Forelimb muscle (tissue), 1 donor: Measurements from ENCODE around the gene GALNTL6. TPM values are rescaled to one million over a fixed set of nuclear protein-coding genes. Genes with fewer than 3 reads are reported as not detected.

Experiments used
- DNase-seq: peaks from one replicate; pipeline ENCODE4 v3.0.0-alpha.2; 2013; ENCODE audit warnings: low read depth
- polyA plus RNA-seq: library from polyadenylated mRNA; unstranded; fragments of 120-200 nt; gene quantifications from one replicate; pipeline ENCODE4 v1.2.1, GENCODE V29; 2013; ENCODE audit not compliant: insufficient read length

The GALNTL6 gene
- polyA plus RNA-seq, 1 donor: 0.47 TPM

DNA sequence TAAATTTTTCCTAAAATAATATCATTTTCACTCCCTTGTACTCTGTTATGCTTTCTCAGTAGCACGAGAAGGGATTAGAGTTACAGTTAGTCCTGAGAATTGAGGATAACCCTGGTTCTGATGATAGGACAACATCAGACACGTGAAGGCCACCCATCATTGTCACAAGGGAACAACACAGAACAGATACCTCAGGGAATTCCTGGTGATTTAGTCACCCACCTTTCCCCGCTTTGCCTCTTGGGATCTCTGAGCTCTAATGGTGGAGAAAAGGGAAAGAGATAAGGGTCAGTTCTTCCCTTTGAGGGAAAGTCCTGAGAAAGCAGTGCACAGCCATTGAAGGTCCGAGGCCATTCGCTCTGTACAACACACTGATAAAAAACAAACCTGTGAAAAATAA is 1243.1 kb downstream of the GALNTL6 start:
- DNase-seq: no peak

DNA sequence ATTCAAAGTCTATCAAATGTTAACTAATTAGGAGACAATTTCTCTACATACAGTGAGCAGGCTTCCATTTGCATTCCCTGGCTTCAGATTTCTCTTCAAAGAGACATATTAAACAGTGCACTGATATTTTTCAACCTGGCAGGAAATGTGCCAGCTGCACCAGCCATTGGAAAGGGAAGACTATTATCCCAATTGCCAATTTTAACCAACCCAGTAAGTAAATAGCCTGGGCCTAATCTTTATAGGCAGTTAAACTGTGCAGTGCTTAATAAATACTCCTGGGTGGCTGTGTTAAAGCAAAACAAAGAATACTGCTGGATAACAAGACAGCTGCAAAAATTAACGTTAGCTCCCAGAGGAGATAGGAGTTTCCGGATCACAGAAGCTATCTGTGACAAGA is 1243.5 kb downstream of the GALNTL6 start:
- no peak for DNase-seq

DNA sequence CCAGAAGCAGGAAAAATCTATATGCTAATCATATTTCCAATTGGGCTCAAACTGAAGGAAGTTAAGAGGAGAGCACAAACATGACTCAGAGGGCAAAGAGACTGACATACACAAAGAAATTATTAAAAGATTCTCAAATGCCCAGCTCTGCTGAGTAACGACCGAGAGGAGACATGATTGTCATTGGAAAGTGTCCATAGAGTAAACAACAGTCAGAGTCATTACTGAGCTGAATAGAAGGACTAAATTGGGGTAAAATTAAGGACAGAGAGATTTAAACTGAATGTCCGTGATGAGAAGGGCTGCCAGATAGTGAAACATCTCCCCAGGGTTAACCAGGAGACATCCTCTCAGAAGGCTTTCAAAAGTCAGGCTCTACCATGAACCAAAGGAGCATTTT is 1244.2 kb downstream of the GALNTL6 start:
- no peak for DNase-seq

DNA sequence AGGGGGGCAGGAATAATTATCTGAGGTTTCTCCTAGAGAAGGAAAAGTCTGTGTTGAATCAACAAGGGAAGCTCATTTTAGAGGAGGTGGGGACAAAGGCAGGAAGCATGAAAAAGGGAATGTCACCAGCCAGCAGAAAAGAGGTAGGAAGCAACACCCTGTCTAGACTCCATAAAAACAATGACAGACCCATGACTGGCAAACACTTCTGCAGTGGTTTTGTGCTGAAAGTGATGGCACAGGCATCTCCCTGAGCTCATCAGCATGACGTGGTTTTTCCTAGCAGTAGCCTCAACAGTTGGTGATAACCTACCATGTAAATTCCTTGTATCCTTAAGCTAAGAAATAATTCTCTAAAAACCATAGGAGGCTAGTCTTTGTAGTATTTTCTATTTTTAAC is 1244.7 kb downstream of the GALNTL6 start:
- DNase-seq: no peak

DNA sequence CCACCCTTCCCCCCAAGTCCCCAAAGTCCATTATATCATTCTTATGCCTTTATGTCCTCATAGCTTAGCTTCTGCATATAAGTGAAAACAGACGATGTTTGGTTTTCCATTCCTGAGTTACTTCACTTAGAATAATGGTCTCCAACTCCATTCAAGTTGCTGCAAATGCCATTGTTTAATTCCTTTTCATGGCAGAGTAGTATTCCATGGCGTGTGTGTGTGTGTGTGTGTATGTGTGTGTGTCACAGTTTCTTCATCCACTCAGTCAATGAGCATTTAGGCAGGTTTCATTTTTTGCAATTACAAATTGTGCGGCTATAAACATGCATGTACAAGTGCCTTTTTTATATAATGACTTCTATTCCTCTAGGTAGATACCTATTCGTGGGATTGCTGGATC is 1248.0 kb downstream of the GALNTL6 start:
- no peak for DNase-seq

DNA sequence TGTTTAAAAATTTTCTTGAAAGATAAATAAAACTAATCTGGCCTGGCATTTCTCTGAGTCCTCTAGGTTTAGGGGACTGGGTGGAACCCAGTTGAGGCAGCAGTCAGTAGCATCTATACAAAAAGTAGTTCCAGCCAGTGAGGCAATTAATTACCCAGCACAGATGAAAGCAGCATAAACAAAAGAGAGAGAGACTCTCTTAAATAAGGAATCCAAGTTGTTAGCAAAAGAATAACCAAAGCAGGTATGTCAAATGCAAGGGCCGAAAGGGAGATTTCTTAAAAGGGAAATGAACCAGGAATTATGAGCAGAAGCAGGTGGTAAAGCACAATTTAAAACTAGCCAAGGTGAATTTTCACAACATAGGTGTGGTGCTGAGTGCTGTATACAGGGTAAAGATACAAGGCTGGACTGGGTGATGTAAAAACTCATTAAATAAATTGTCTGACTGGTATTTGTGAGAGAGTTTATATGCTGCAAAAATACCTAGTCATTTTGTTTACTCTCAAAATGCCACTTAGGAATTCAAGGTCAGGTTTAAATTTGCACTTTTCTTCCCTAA is 1260.8 kb downstream of the GALNTL6 start:
- DNase-seq: no peak

DNA sequence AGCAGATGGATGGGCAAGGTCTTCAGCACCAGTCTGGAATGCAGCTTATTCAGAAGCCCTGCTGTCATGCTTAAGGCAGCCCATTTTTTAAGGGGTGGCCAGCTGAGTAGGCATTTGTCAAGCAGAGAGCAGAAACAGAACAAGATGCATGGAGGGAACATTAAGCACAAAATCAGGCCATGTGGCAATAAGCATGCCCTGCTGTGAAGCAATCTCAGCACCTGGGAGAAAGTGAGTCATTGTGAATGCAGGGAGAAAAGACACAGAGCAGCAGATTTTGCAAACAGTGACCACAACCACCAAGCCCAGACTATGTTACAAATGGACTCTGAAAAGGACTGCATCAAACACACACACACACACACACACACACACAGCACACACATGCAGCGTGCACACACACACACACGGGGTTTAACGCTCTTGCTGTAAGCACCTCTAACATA is 1261.3 kb downstream of the GALNTL6 start:
- no peak for DNase-seq

DNA sequence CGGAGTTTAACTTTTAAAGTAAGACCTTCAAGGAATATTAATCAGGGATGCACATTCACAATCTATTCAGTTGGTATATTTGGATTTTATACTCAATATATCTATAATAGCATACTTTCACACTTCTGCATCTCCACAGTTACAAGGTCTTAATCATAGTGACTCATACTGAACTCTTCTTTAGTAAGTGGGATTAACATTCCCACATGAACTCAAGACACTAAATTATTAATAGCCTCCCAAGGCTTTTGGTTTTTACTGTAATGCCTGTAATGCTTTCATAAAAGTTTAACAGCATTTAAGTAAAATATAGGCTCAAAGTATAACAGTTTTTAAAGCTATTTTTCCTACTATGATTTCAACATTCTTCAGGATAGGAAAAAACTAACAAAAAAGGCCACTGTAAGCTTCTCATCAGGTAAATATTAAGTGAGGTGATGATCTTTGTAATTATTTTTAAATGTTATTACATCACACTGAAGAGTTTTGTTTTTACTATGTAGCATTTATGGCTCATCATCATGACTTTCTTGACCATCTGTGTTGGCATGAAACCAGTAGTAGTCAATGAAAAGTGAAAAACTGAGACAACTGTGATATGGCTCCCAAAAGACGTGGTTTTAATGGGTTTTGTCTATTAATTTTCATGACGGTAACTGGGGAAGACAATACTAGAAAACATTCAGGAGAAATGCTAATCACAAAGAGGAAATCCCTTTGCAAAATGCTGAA is 1263.9 kb downstream of the GALNTL6 start:
- peak; percentile 16 for DNase-seq

DNA sequence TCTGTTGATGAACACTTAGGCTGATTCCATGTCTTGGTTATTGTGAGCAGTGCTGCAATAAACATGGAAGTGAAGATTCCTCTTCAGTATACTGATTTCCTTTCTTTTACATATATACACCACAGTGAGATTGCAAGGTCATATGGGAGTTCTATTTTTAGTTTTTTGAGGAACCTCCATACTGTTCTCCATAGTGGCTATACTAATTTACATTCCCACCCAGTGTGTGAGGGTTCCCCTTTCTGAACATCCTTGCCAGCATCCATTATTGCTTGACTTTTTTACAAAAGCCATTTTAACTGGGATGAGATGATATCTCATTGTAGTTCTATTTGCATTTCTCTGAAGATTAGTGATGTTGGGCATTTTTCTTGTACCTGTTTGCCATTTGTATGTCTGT is 1274.9 kb downstream of the GALNTL6 start:
- DNase-seq: no peak
